ENCODE results near the gene TRIOBP.
"Not testable (repeated sequence)": the region's sequence is repeated elsewhere in the genome, so short reads cannot be mapped to it uniquely, and the experiment has no call there.

Gene TRIOBP

DNA sequence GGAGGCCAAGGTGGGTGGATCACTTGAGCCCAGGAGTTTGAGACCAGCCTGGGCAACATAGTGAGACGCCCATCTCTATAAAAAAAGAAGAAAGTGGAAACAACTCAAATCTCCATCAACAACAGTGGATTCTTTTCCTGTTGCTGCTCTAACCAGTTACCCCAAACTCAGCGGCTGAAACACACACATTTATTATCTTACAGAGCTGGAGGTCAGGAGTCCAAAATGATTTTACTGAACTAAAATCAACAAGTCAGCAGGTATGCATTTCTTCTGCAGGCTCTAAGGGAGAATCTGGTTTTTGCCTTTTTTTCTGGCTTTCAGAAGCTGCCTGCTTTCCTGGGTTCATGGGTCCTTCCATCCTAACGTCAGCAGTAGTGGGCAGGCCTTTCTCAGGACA is 99.2 kb downstream of the TRIOBP start:
- no peak for DNase-seq (ENCODE audit: low read depth)
- TF ChIP-seq, protein P1, sequence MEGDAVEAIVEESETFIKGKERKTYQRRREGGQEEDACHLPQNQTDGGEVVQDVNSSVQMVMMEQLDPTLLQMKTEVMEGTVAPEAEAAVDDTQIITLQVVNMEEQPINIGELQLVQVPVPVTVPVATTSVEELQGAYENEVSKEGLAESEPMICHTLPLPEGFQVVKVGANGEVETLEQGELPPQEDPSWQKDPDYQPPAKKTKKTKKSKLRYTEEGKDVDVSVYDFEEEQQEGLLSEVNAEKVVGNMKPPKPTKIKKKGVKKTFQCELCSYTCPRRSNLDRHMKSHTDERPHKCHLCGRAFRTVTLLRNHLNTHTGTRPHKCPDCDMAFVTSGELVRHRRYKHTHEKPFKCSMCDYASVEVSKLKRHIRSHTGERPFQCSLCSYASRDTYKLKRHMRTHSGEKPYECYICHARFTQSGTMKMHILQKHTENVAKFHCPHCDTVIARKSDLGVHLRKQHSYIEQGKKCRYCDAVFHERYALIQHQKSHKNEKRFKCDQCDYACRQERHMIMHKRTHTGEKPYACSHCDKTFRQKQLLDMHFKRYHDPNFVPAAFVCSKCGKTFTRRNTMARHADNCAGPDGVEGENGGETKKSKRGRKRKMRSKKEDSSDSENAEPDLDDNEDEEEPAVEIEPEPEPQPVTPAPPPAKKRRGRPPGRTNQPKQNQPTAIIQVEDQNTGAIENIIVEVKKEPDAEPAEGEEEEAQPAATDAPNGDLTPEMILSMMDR (IDR thresholded peaks at IDR 0.05; ENCODE audit: low read length, missing control alignments), result no peak
- H3K4me3 ChIP-seq (replicated peaks; ENCODE audit: low read depth, low read length), result no peak overlapping the region

DNA sequence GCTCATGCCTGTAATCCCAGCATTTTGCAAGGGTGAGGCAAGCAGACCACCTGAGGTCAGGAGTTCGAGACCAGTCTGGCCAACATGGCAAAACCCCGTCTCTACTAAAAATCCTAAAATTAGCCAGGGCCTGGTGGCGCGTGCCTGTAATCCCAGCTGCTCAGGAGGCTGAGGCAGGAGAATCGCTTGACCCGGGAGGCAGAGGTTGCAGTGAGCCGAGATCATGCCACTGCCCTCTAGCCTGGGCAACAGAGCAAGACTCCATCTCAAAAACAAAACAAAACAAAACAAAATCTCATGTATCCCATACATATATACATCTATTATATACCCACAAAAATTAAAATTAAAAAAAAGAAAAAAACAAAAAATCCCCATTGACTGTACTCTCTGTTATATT is 100.4 kb downstream of the TRIOBP start:
- DNase-seq (ENCODE audit: low read depth); H3K4me3 ChIP-seq (replicated peaks; ENCODE audit: low read depth, low read length): not testable (repeated sequence)

DNA sequence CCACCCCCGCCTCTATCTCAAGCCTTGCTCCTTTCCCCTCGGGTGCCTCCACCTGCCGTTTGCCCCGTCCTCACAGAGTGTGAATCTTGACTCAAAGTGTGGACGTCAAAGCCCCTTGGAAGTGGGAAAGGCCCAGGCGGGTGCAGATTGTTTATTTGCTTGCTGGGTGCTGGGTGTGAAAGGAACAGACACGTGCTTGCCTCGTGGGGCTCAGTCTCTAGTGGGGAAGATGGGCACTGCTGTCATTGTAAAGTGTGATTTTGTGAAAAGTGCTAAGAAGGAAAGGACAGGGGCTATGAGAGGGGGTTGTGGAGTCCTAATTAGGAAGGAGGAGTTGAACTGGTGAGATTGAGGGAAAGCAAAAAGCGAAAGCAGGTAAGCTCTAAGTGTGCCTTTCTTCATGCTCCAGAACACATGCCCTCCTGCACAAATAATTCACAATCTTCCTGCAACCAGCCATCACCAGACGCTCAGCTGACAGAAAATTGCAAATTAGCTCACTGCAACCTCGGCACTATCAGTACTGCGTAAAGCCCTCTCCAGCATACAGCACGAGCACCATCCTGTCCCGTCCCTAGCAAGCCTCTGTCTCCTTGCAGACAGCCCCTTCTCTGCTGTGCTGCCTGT is 101.1 kb downstream of the TRIOBP start:
- DNase-seq (ENCODE audit: low read depth), result no peak
- no peak overlapping the region for H3K4me3 ChIP-seq (replicated peaks; ENCODE audit: low read depth, low read length)
- TF ChIP-seq, protein P1 (IDR thresholded peaks at IDR 0.05; ENCODE audit: low read length, missing control alignments), result no peak

DNA sequence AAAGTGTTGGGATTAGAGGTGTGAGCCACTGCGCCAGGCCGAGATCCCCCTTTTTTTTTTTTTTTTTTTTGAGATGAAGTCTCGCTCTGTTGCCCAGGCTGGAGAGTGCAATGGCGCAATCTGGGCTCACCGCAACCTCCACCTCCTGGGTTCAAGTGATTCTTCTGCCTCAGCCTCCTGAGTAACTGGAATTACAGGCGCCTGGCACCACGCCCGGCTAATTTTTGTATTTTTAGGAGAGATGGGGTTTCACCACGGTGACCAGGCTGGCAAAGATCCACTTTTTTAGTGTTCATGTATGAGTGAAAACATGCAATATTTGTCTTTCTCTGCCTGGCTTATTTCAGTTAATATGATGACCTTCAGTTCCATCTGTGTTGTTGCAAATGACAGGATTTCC is 103.1 kb downstream of the TRIOBP start:
- not testable (repeated sequence) for DNase-seq (ENCODE audit: low read depth); H3K4me3 ChIP-seq (replicated peaks; ENCODE audit: low read depth, low read length)

DNA sequence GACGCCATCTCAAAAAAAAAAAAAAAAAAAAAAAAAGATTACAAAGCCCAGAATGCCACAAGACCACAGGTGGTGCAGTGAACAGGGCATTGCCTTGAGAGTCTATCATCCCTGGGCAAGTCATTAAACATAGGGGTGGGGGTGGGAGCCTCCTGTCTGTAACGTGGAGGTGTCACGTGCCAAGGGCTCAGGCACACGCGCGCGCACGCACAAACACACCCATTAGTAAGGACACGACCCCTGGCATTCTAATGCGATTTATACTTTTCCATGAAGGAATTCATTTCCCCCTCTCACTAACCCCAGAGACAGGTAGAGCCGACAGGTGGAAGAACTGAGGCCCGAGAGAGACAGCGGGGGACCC is 105.1 kb downstream of the TRIOBP start:
- TF ChIP-seq, protein P1 (IDR thresholded peaks at IDR 0.05; ENCODE audit: low read length, missing control alignments), result no peak
- no peak for DNase-seq (ENCODE audit: low read depth)
- H3K4me3 ChIP-seq (replicated peaks; ENCODE audit: low read depth, low read length), result peak overlapping the region; percentile 58

DNA sequence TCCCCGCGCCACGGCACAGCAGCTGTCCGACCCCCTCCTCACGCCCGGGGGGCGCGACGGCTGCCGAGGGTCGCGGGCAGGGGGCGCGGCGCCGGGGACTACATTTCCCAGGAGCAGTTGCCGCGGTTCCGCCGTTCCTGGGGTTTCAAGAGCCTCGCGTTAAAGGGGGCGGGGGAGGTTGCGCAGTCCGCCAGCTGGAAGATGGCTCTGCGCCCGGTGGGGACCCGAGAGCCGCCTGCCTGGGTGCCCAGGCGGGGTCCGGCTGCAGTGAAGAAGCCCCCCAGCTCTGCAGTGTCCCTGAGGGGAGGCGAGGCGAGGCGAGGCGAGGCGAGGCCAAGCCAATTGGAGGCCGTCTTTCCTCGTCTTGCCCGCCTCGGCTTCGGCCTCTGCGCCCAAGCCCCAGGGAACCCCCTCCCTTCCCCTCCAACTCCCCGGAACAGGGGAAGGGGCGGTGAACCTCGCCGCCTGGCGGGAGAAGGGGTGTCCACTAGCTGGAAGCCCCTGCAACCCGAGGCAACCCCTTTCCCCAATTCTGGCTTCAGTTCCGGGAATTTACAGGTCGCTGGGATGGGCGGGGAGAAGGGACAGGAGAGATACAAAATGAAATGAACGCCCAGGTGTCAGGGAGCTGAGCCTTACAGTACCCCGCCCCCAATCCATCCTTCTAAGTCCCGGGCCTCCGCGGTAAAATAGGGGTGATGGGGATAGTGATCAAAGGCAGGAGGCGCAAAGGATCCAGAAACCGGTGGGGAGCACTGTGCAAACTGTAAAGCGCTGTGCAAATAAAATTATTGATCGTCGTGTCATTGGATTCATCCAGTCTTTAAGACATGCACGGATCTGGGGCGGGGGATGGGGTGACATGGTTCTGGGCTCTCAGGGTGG is 105.7 kb downstream of the TRIOBP start:
- peak overlapping the region; percentile 58 for H3K4me3 ChIP-seq (replicated peaks; ENCODE audit: low read depth, low read length)
- TF ChIP-seq, protein P1 (IDR thresholded peaks at IDR 0.05; ENCODE audit: low read length, missing control alignments), result no peak
- DNase-seq (ENCODE audit: low read depth), result peak; percentile 59

DNA sequence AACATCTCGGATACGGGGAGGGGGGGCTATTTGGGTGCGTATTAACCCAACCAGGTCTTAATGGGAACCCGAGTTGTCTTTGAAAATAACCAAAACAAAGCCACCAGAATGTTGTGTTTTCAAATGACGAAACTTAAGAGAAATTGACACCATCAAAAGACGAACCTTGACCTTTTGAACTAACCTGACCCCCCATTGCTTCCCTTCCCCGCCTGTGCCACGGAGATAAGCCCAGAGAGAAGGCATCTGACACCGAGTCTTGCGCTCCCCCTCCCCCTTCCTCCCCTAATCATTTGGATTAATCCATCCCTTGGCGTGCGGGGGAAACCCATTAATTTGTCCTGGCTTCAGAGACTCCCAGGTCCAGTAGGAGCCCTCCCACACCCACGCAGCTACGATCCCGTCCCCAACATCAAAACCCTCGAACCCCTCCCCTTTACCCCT is 106.4 kb downstream of the TRIOBP start:
- TF ChIP-seq, protein P1 (IDR thresholded peaks at IDR 0.05; ENCODE audit: low read length, missing control alignments), result no peak
- DNase-seq (ENCODE audit: low read depth), result no peak
- H3K4me3 ChIP-seq (replicated peaks; ENCODE audit: low read depth, low read length), result peak overlapping the region; percentile 58

Measured in fibroblast of pulmonary artery (primary cell).